H1 (cell line): Measurements from ENCODE around the gene KCNB1. TPM values are rescaled to one million over a fixed set of nuclear protein-coding genes. Genes with fewer than 3 reads are reported as not detected.

Experiments used
- CTCF ChIA-PET: fragments of 300-600 bp; sonication (Branson Sonifier 250); formaldehyde crosslinking; loops from one replicate; lab custom pipeline; 2021; ENCODE audit not compliant: partially characterized antibody; lab: Charles Lee
- POLR2A ChIA-PET: fragments of 300-600 bp; sonication (Branson Sonifier 250); formaldehyde crosslinking; loops from one replicate; lab custom pipeline; 2021; ENCODE audit warnings: inconsistent platforms; ENCODE audit not compliant: partially characterized antibody; lab: Charles Lee
- DNase-seq, 2 experiments: peaks; one replicate each; pipeline versions ENCODE4 v3.0.0 to v3.0.0-alpha.2; 2010 to 2022; ENCODE audit warnings: low spot score in 2 of 2, low read depth in 1 of 2, mixed read lengths in 1 of 2
- FAIRE-seq: peaks from 2 replicates; lab custom pipeline; 2011; peaks lifted over from hg19 to GRCh38; lab: Jason Lieb, UNC
- H2AFZ ChIP-seq: 2 replicates; pipeline ENCODE4 v1.8.1; 2012; ENCODE audit warnings: low read length, inconsistent platforms
- H2AK5ac ChIP-seq: 2 replicates; pipeline ENCODE4 v1.6.1; 2013; ENCODE audit warnings: low read depth, low read length
- H2BK120ac ChIP-seq: replicated peaks from 2 replicates; pipeline ENCODE3; 2013; ENCODE audit warnings: low read depth, low read length, inconsistent platforms
- H2BK12ac ChIP-seq: 2 replicates; pipeline ENCODE4 v1.6.1; 2013; ENCODE audit warnings: low read depth, low read length
- H2BK15ac ChIP-seq: 2 replicates; pipeline ENCODE4 v1.6.1; 2013; ENCODE audit warnings: low read length
- H2BK20ac ChIP-seq: 2 replicates; pipeline ENCODE4 v1.6.1; 2013; ENCODE audit warnings: low read length
- H2BK5ac ChIP-seq: 2 replicates; pipeline ENCODE4 v1.6.1; 2013; ENCODE audit warnings: low read depth, low read length
- H3K14ac ChIP-seq: 2 replicates; pipeline ENCODE4 v1.6.1; 2013; ENCODE audit warnings: inconsistent platforms; ENCODE audit not compliant: insufficient read length
- H3K18ac ChIP-seq: 2 replicates; pipeline ENCODE4 v1.6.1; 2013; ENCODE audit warnings: low read length; ENCODE audit errors: extremely low read depth
- H3K23ac ChIP-seq: 2 replicates; pipeline ENCODE4 v1.6.1; 2013; ENCODE audit warnings: inconsistent platforms; ENCODE audit not compliant: insufficient read length
- H3K23me2 ChIP-seq: 2 replicates; pipeline ENCODE4 v1.6.1; 2013; ENCODE audit warnings: low read depth, low read length
- H3K27ac ChIP-seq: 2 replicates; pipeline ENCODE4 v1.6.1; 2011; ENCODE audit warnings: low read depth, low read length, inconsistent platforms
- H3K27me3 ChIP-seq, 4 experiments: replicated peaks in 1 of 4; 1 replicate in 1 of 4; 2 replicates in 3 of 4; pipeline versions ENCODE4 v1.6.1 to v1.8.1; 2011 to 2013; ENCODE audit warnings: low read length in 3 of 4, mild to moderate bottlenecking in 3 of 4, inconsistent platforms in 2 of 4, mixed read lengths in 2 of 4, moderate library complexity in 1 of 4; ENCODE audit not compliant: control insufficient read depth in 3 of 4, insufficient read depth in 3 of 4; ENCODE audit errors: extremely low read depth in 1 of 4
- H3K36me3 ChIP-seq, 4 experiments: 2 replicates each; pipeline versions ENCODE4 v1.6.1 to v1.8.1; 2011 to 2013; ENCODE audit warnings: mild to moderate bottlenecking in 4 of 4, low read length in 3 of 4, moderate library complexity in 2 of 4, control low read depth in 1 of 4, inconsistent platforms in 1 of 4; ENCODE audit not compliant: insufficient read depth in 4 of 4, control insufficient read depth in 2 of 4
- H3K4ac ChIP-seq: replicated peaks from 2 replicates; pipeline ENCODE3; 2013; ENCODE audit warnings: low read length, low read depth, mixed read lengths, inconsistent platforms; ENCODE audit not compliant: insufficient read length
- H3K4me1 ChIP-seq, 4 experiments: replicated peaks in 1 of 4; 1 replicate in 1 of 4; 2 replicates in 3 of 4; pipeline versions ENCODE4 v1.6.1 to v1.8.1; 2011 to 2013; ENCODE audit warnings: low read length in 3 of 4, inconsistent platforms in 2 of 4, mixed read lengths in 1 of 4; ENCODE audit not compliant: insufficient read depth in 4 of 4, control insufficient read depth in 3 of 4
- H3K4me2 ChIP-seq, 2 experiments: 2 replicates each; pipeline versions ENCODE4 v1.6.1 to v1.8.1; 2011 to 2013; ENCODE audit warnings: low read depth in 2 of 2, low read length in 2 of 2, control low read depth in 1 of 2, inconsistent platforms in 1 of 2, mild to moderate bottlenecking in 1 of 2; ENCODE audit not compliant: insufficient read depth in 1 of 2
- H3K4me3 ChIP-seq, 4 experiments: fragments of 200-600, 300-600 bp in 1 of 4; sonication (generic), shearing (Covaris generic), sonication (Bioruptor Twin) in 1 of 4; 2 replicates each; pipeline versions ENCODE4 v1.5.1 to v1.8.1; 2011 to 2016; ENCODE audit warnings: low read length in 4 of 4, low read depth in 3 of 4, control low read depth in 2 of 4, inconsistent platforms in 2 of 4, mild to moderate bottlenecking in 2 of 4, mixed read lengths in 1 of 4, moderate library complexity in 1 of 4; ENCODE audit not compliant: insufficient read depth in 2 of 4; ENCODE audit errors: extremely low read depth in 1 of 4
- H3K56ac ChIP-seq: replicated peaks from 2 replicates; pipeline ENCODE3; 2013; ENCODE audit warnings: low read depth, mild to moderate bottlenecking, mixed read lengths, low read length, inconsistent platforms; ENCODE audit not compliant: insufficient read length
- H3K79me1 ChIP-seq: 2 replicates; pipeline ENCODE4 v1.6.1; 2013; ENCODE audit warnings: low read depth, low read length, control low read depth
- H3K79me2 ChIP-seq, 2 experiments: 2 replicates each; pipeline versions ENCODE4 v1.6.1 to v1.8.1; 2012 to 2013; ENCODE audit warnings: low read length in 2 of 2, mild to moderate bottlenecking in 2 of 2, inconsistent platforms in 1 of 2; ENCODE audit not compliant: insufficient read depth in 2 of 2, control insufficient read depth in 1 of 2
- H3K9ac ChIP-seq, 4 experiments: replicated peaks in 1 of 4; 1 replicate in 1 of 4; 2 replicates in 3 of 4; pipeline versions ENCODE4 v1.6.1 to v1.8.1; 2011 to 2013; ENCODE audit warnings: low read depth in 3 of 4, low read length in 3 of 4, control low read depth in 2 of 4, mild to moderate bottlenecking in 2 of 4, moderate library complexity in 2 of 4, inconsistent platforms in 1 of 4; ENCODE audit errors: extremely low read depth in 1 of 4
- H3K9me3 ChIP-seq, 2 experiments: 2 replicates each; pipeline versions ENCODE4 v1.6.1 to v1.8.1; 2012 to 2013; ENCODE audit warnings: mild to moderate bottlenecking in 2 of 2, moderate library complexity in 2 of 2, control low read depth in 1 of 2, inconsistent platforms in 1 of 2, low read depth in 1 of 2, low read length in 1 of 2, mixed read lengths in 1 of 2; ENCODE audit not compliant: insufficient read depth in 2 of 2
- H4K20me1 ChIP-seq, 2 experiments: replicated peaks in 1 of 2; 2 replicates each; pipeline versions ENCODE3 to v1.8.1; 2011 to 2013; ENCODE audit warnings: inconsistent platforms in 2 of 2, low read length in 2 of 2, mild to moderate bottlenecking in 1 of 2; ENCODE audit not compliant: insufficient read depth in 2 of 2, control insufficient read depth in 1 of 2
- H4K5ac ChIP-seq: 2 replicates; pipeline ENCODE4 v1.6.1; 2013; ENCODE audit warnings: low read length, low read depth, mixed read lengths, inconsistent platforms; ENCODE audit not compliant: insufficient read length
- H4K8ac ChIP-seq: 2 replicates; pipeline ENCODE4 v1.8.0; 2013; ENCODE audit warnings: mild to moderate bottlenecking, moderate library complexity, low read length, inconsistent platforms; ENCODE audit not compliant: insufficient read depth; ENCODE audit errors: extremely low read depth
- H4K91ac ChIP-seq: replicated peaks from 2 replicates; pipeline ENCODE3; 2013; ENCODE audit warnings: low read length, mixed read lengths, inconsistent platforms; ENCODE audit not compliant: insufficient read length
- CTBP2 ChIP-seq: IDR thresholded peaks from 2 replicates; pipeline ENCODE4 v1.7.0; 2011; ENCODE audit warnings: borderline replicate concordance, mild to moderate bottlenecking, moderate library complexity, mixed read lengths, low read length; ENCODE audit not compliant: insufficient read depth, insufficient read length
- HDAC6 ChIP-seq: IDR thresholded peaks from one replicate; pipeline ENCODE4 v1.7.1; 2012; ENCODE audit warnings: low read depth, mild to moderate bottlenecking, inconsistent platforms, low read length, moderate library complexity
- KDM1A ChIP-seq: fragments of 200-600, 300-600 bp; sonication (generic); IDR thresholded peaks from 2 replicates; pipeline ENCODE4 v1.7.1; 2016; ENCODE audit warnings: mild to moderate bottlenecking, low read length, borderline replicate concordance
- MAX ChIP-seq: IDR thresholded peaks from 2 replicates; pipeline ENCODE4 v1.6.1; 2012; ENCODE audit warnings: inconsistent platforms
- POU5F1 ChIP-seq: IDR thresholded peaks from 2 replicates; pipeline ENCODE4 v1.6.1; 2011; ENCODE audit warnings: low read depth, mild to moderate bottlenecking, low read length, moderate library complexity
- SIRT6 ChIP-seq: IDR thresholded peaks from one replicate; pipeline ENCODE4 v1.7.1; 2012; ENCODE audit warnings: low read length, inconsistent platforms
- SRF ChIP-seq: IDR thresholded peaks from 2 replicates; pipeline ENCODE4 v1.6.1; 2011; ENCODE audit warnings: mild to moderate bottlenecking, low read depth, low read length, moderate library complexity
- TBP ChIP-seq: IDR thresholded peaks from 2 replicates; pipeline ENCODE4 v1.6.1; 2011; ENCODE audit warnings: low read depth, low read length, improper control_type of control experiment
- TCF12 ChIP-seq: IDR thresholded peaks from 2 replicates; pipeline ENCODE4 v1.6.1; 2011; ENCODE audit warnings: low read depth, mild to moderate bottlenecking, low read length
- TEAD4 ChIP-seq: IDR thresholded peaks from 2 replicates; pipeline ENCODE4 v1.6.1; 2012; ENCODE audit warnings: low read depth, low read length, inconsistent platforms, mixed read lengths
- YY1 ChIP-seq: IDR thresholded peaks from 2 replicates; pipeline ENCODE4 v1.6.1; 2011; ENCODE audit warnings: low read depth, mild to moderate bottlenecking, low read length
- WGBS, 2 experiments: shearing (Covaris generic) in 1 of 2; methylation state at CpG; one replicate each; pipeline versions ENCODE4 v1.1.6 to v1.1.7; 2013 to 2015; ENCODE audit warnings: low lambda C conversion rate in 2 of 2, mixed read lengths in 2 of 2, inconsistent platforms in 1 of 2, low coverage in 1 of 2, missing lambda C conversion rate in 1 of 2; ENCODE audit not compliant: insufficient replicate concordance in 2 of 2, insufficient coverage in 1 of 2, insufficient read length in 1 of 2; ENCODE audit errors: extremely low coverage in 1 of 2, missing lambda C conversion rate in 1 of 2; 5-methylcytosine and 5-hydroxymethylcytosine counted together
- polyA plus RNA-seq, 7 experiments: library from polyadenylated mRNA; depleted of rRNA in 3 of 7; stranded (reverse) in 5 of 7; unstranded in 2 of 7; fragments of >200 nt in 5 of 7; fragments of 200-250 nt in 2 of 7; gene quantifications; 1 replicate in 5 of 7; 2 replicates in 1 of 7; 4 replicates in 1 of 7; pipeline versions ENCODE4 v1.2.1 to v1.2.3, GENCODE V29; 2011 to 2013; ENCODE audit warnings: missing spikeins in 2 of 7, mixed read lengths in 2 of 7
- total RNA-seq: library from RNA; stranded (reverse); fragmentation: NEBNext Ultra II Directional; extraction: Animal tissue kit (Norgen Biotek cat#: 25700); gene quantifications from 2 replicates; pipeline ENCODE4 v1.2.1, GENCODE V29; 2021
- TF ChIP-seq, protein P1 (sequence below): IDR thresholded peaks from 2 replicates; pipeline ENCODE4 v1.6.1; 2011; ENCODE audit warnings: low read length, improper control_type of control experiment

The KCNB1 gene
- total and polyA plus RNA-seq, 2 of the 8 experiments (the other 6 are each of a cell fraction or from before 2014, with no cell fraction given) = 0.58 to 0.67 TPM

DNA sequence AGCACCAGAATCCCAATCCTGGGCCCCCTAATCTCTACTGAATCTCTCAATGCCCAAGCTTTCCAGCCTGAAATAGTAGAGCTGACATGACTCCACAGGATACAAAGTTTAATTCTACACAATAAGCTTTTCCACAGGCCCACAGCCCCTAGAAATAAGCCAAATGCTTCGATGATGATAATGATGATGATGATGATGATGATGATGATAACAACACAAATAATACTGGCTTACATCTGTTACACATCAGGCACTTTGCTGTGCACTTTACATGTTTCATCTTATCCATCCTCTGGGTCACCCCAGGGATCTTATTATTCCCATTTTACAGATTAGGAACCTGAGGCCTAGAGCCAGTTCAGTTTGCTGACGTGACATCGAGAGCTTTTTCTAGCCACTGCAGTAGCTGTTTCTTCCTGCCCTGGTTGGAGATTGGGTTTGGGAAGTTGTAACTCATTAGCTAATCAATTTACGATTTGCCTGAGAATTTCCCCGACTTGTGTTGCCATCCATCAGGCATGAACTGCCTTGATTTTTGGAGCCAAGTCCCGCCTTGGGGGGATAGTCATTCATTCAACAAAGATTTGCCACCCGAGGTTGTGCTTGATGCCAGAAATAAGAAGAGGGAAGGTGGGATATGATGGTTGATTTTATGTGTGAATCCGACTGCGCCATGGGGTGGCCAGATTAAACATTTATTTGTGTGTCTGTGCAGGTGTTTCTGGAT is 20.4 kb downstream of the KCNB1 start:
- no peak overlapping the region for H2AFZ ChIP-seq
- FAIRE-seq = no peak
- H4K8ac ChIP-seq = no peak overlapping the region
- H3K14ac ChIP-seq = no peak overlapping the region
- ChIA-PET POLR2A (interaction anchor here (1.0 to 1.4 kb wide), 3 partner anchors 9 to 15 kb away, joined by 3 to 6 read pairs (median 4); no protein-coding TSS in a partner anchor), CTCF (interaction anchor here (0.7 to 4.7 kb wide), 7 partner anchors 12 to 124 kb away, joined by 3 to 18 read pairs (median 3); no protein-coding TSS in a partner anchor)
- no peaks in the 10 kb centered on the region for H3K79me2 ChIP-seq
- no peaks in the 10 kb centered on the region for H3K36me3 ChIP-seq
- H3K9me3 ChIP-seq = no peaks in the 10 kb centered on the region
- H3K9ac ChIP-seq = no peak overlapping the region
- H2AK5ac ChIP-seq = no peak overlapping the region
- H3K18ac ChIP-seq = no peak overlapping the region
- 86% methylated on average over 9 of the region's 9 CpGs; no CpG with 5 or more reads in 1 of the 2 experiments for WGBS, 2 experiments
- H2BK5ac ChIP-seq = no peak overlapping the region
- H3K4me1 ChIP-seq = peaks cover 0 to 2% (median 0%) of the 10 kb centered on the region in 4 experiments; a peak in 1 of 7 replicates
- H2BK15ac ChIP-seq = no peak overlapping the region
- no peaks in the 10 kb centered on the region; the same call in 1 of the 2 replicates for H3K79me1 ChIP-seq
- no peak overlapping the region for H3K23ac ChIP-seq
- no peak overlapping the region for H3K4me2 ChIP-seq
- no peak overlapping the region for H3K27ac ChIP-seq
- no peaks in the 10 kb centered on the region for H4K20me1 ChIP-seq
- no peak overlapping the region for H3K4ac ChIP-seq
- H3K4me3 ChIP-seq = no peak overlapping the region
- no peaks in the 10 kb centered on the region for H3K27me3 ChIP-seq
- DNase-seq = no peak
- H4K5ac ChIP-seq = no peak overlapping the region
- no peaks in the 10 kb centered on the region for H3K23me2 ChIP-seq
- no peak overlapping the region for H2BK20ac ChIP-seq
- H2BK120ac ChIP-seq = no peak overlapping the region
- H3K56ac ChIP-seq = no peak overlapping the region
- no peak overlapping the region for H2BK12ac ChIP-seq
- no peak overlapping the region for H4K91ac ChIP-seq
- no peak for TF ChIP-seq KDM1A
- no peak for TF ChIP-seq YY1
- TF ChIP-seq, protein P1, sequence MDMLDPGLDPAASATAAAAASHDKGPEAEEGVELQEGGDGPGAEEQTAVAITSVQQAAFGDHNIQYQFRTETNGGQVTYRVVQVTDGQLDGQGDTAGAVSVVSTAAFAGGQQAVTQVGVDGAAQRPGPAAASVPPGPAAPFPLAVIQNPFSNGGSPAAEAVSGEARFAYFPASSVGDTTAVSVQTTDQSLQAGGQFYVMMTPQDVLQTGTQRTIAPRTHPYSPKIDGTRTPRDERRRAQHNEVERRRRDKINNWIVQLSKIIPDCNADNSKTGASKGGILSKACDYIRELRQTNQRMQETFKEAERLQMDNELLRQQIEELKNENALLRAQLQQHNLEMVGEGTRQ = no peak
- TF ChIP-seq MAX = no peak
- no peak for TF ChIP-seq SRF
- TF ChIP-seq TBP = no peak
- no peak for TF ChIP-seq TCF12
- no peak for TF ChIP-seq TEAD4
- no peak for TF ChIP-seq POU5F1
- TF ChIP-seq CTBP2 = no peak
- no peak for TF ChIP-seq SIRT6
- TF ChIP-seq HDAC6 = no peak
